Fibroblast of the aortic adventitia (primary cell): Measurements from ENCODE around the gene UGP2. TPM values are rescaled to one million over a fixed set of nuclear protein-coding genes. Genes with fewer than 3 reads are reported as not detected.
"Not testable (repeated sequence)": the region's sequence is repeated elsewhere in the genome, so short reads cannot be mapped to it uniquely, and the experiment has no call there.

Experiments
- DNase-seq: peaks from one replicate; pipeline ENCODE4 v3.0.0-alpha.2; 2010; ENCODE audit warnings: low read depth
- H3K4me3 ChIP-seq: 2 replicates; pipeline ENCODE4 v1.5.1; 2011; ENCODE audit warnings: low read depth, mild to moderate bottlenecking, control low read depth, low read length, moderate library complexity
- CTCF ChIP-seq: IDR thresholded peaks from 2 replicates; pipeline ENCODE4 v1.5.1; 2011; ENCODE audit warnings: mild to moderate bottlenecking, low read length, control low read depth, inconsistent platforms; ENCODE audit not compliant: insufficient read depth
- total RNA-seq: library from RNA; depleted of rRNA; stranded (reverse); fragments of >200 nt; gene quantifications from 2 replicates; pipeline ENCODE4 v1.2.3, GENCODE V29; 2012; ENCODE audit warnings: low replicate concordance

Gene UGP2
- total RNA-seq, 1 donor: 129 TPM

- no peak for TF ChIP-seq CTCF
- H3K4me3 ChIP-seq: no peak overlapping the region
- no peak for DNase-seq
Measured at GRCh38 chr2:63845866-63846265, 4.2 kb downstream of the UGP2 start.

DNA sequence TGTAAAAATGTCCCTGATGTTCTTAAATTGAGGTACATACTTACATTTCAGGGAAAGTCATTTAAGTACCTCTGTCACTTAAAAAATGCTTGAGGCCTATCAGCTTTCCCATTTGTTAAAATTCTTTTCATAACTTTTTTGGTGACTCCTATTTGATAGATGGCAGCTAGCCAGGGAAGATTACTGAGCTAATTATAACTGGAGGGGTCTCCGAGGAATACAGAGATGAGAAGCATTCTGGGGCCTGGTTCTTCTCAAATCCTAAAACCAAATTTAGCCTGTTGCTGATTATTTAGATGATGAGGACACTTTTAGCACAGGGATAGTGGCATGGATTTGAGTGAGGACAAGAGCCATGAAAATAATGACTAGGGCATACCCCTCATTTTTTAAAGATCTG is 4.8 kb downstream of the UGP2 start:
- no peak for DNase-seq
- no peak for TF ChIP-seq CTCF
- H3K4me3 ChIP-seq: no peak overlapping the region

DNA sequence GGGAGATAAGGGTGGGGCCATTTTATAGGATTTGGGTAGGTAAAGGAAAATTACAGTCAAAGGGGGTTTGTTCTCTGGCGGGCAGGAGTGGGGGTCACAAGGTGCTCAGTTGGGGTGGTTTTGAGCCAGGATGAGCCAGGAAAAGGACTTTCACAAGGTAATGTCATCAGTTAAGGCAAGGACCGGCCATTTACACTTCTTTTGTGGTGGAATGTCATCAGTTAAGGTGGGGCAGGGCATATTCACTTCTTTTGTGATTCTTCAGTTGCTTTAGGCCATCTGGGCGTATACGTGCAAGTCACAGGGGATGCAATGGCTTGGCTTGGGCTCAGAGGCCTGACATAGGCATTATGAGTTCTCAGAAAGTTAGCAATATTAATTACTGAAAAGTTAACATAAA is 5.9 kb downstream of the UGP2 start:
- DNase-seq, H3K4me3 ChIP-seq: not testable (repeated sequence)

GRCh38 chr2:63849381-63850203 is 7.9 kb downstream of the UGP2 start:
- H3K4me3 ChIP-seq: peak overlapping the region; percentile 37
- peak; percentile 53 for DNase-seq

GRCh38 chr2:63850204-63850571 is 8.5 kb downstream of the UGP2 start:
- no peak for TF ChIP-seq CTCF
- no peak overlapping the region for H3K4me3 ChIP-seq

More at GRCh38 chr2:63849381-63850203, 7.9 kb downstream of the UGP2 start:
- no peak for TF ChIP-seq CTCF

DNA sequence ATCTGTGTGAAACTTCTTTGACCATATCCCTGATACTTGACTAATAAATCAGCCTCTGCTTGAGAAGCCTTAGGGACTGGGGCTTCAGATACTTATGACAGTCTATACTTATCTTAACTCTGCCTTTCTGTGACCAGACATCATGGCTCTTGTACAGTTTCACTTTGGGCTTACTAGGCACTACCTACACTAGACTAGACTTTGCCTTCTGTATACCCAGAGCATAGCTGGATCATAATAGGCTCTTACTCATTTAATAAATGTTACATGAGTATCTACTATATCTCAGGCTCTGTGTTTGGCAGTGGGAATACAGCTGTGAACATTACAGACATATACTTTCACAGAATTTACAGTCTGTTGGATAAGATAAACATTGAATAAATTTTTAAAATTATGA is 9.0 kb downstream of the UGP2 start:
- DNase-seq: no peak
- no peak for TF ChIP-seq CTCF
- H3K4me3 ChIP-seq: no peak overlapping the region

More at GRCh38 chr2:63850204-63850571, 8.5 kb downstream of the UGP2 start:
- DNase-seq: no peak

GRCh38 chr2:63851691-63852311 is 10.1 kb downstream of the UGP2 start:
- no peak for DNase-seq
- no peak for TF ChIP-seq CTCF
- H3K4me3 ChIP-seq: no peak overlapping the region
